ENCODE measurements around the gene MACROD2. TPM values are rescaled to one million over a fixed set of nuclear protein-coding genes. Genes with fewer than 3 reads are reported as not detected.

MACROD2 gene
- total RNA-seq, 6 experiments from 2014 or later = 0.05 to 0.57 (median 0.11) TPM; not detected in 1

- no peaks in the 10 kb centered on the region; the same call in 1 of the 2 replicates for H3K27me3 Mint-ChIP-seq (ENCODE audit: insufficient read depth)
- TF ChIP-seq, protein P1, sequence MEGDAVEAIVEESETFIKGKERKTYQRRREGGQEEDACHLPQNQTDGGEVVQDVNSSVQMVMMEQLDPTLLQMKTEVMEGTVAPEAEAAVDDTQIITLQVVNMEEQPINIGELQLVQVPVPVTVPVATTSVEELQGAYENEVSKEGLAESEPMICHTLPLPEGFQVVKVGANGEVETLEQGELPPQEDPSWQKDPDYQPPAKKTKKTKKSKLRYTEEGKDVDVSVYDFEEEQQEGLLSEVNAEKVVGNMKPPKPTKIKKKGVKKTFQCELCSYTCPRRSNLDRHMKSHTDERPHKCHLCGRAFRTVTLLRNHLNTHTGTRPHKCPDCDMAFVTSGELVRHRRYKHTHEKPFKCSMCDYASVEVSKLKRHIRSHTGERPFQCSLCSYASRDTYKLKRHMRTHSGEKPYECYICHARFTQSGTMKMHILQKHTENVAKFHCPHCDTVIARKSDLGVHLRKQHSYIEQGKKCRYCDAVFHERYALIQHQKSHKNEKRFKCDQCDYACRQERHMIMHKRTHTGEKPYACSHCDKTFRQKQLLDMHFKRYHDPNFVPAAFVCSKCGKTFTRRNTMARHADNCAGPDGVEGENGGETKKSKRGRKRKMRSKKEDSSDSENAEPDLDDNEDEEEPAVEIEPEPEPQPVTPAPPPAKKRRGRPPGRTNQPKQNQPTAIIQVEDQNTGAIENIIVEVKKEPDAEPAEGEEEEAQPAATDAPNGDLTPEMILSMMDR (IDR thresholded peaks at IDR 0.05) = no peak
- H3K9me3 Mint-ChIP-seq = peaks cover 16% of the 10 kb centered on the region
- H3K36me3 Mint-ChIP-seq (ENCODE audit: low read depth) = peaks cover 5% of the 10 kb centered on the region; the same call in 1 of the 2 replicates
- H3K4me1 Mint-ChIP-seq (ENCODE audit: low read depth) = no peaks in the 10 kb centered on the region
- no peak for DNase-seq
- H3K4me3 Mint-ChIP-seq = no peak overlapping the region
- no peak overlapping the region for H3K27ac Mint-ChIP-seq
Observed at GRCh38 chr20:14589383-14589782, 594.1 kb downstream of the MACROD2 start.

DNA sequence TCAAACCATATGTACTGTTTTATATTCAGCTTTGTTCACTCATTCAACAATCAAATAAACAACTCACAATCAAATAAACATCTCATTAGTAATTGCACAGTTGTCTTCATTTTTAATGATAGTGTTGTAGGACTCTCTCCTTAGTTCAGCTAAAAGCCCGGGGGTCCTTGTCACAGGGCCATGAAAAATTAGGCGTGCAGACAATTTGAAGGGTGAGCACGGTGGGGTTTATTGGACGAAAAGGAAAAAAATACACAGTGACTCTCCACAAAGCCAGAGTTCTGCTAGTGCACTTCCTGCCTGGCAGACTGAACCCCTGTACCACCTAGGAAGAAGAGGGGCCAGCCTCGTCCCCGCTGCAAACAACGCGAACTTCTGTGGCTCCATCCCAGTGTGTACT, 599.7 kb downstream of the MACROD2 start:
- TF ChIP-seq, protein P1 (IDR thresholded peaks at IDR 0.05) = no peak
- no peaks in the 10 kb centered on the region for H3K27me3 Mint-ChIP-seq (ENCODE audit: insufficient read depth)
- H3K4me1 Mint-ChIP-seq (ENCODE audit: low read depth) = no peaks in the 10 kb centered on the region
- DNase-seq = no peak
- peaks cover 28% of the 10 kb centered on the region for H3K9me3 Mint-ChIP-seq
- no peak overlapping the region for H3K27ac Mint-ChIP-seq
- H3K36me3 Mint-ChIP-seq (ENCODE audit: low read depth) = peaks cover 5% of the 10 kb centered on the region; the same call in 1 of the 2 replicates
- H3K4me3 Mint-ChIP-seq = no peak overlapping the region

- Mint-ChIP-seq H3K9me3 (peaks cover 23% of the 10 kb centered on the region), H3K36me3 (ENCODE audit: low read depth) (no peaks in the 10 kb centered on the region), H3K27me3 (ENCODE audit: insufficient read depth) (no peaks in the 10 kb centered on the region), H3K4me1 (ENCODE audit: low read depth) (no peaks in the 10 kb centered on the region), H3K4me3 (no peak overlapping the region), H3K27ac (no peak overlapping the region)
- TF ChIP-seq, protein P1 (IDR thresholded peaks at IDR 0.05) = no peak
- no peak for DNase-seq
Observed at GRCh38 chr20:14597206-14597715, 601.9 kb downstream of the MACROD2 start.

GRCh38 chr20:14599613-14600012, 604.3 kb downstream of the MACROD2 start:
- Mint-ChIP-seq H3K36me3 (ENCODE audit: low read depth) (no peaks in the 10 kb centered on the region), H3K27me3 (ENCODE audit: insufficient read depth) (no peaks in the 10 kb centered on the region), H3K4me1 (ENCODE audit: low read depth) (no peaks in the 10 kb centered on the region), H3K4me3 (no peak overlapping the region), H3K9me3 (peaks cover 29% of the 10 kb centered on the region), H3K27ac (no peak overlapping the region)
- TF ChIP-seq, protein P1 (IDR thresholded peaks at IDR 0.05) = no peak
- DNase-seq = no peak

DNA sequence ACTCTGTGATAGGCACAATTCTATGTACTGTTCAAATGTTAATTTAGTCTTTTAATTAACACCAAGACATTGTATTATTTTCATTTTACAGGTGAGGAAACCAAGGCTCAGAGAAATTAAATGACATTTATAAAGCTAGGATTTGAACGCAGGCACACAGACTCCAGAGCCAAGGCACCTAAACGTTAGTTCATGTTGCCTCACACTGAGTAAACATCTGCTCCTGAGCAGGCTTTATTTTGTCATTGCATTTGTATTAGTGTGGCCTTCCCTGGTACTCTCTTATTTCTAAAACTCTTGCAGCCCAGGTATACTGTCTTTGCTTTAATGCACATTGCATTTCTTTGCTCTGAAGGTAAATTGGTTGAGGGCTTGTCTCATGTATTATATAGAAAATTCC, 605.2 kb downstream of the MACROD2 start:
- DNase-seq = no peak
- no peak overlapping the region for H3K4me3 Mint-ChIP-seq
- H3K36me3 Mint-ChIP-seq (ENCODE audit: low read depth) = no peaks in the 10 kb centered on the region
- TF ChIP-seq, protein P1 (IDR thresholded peaks at IDR 0.05) = no peak
- no peaks in the 10 kb centered on the region for H3K4me1 Mint-ChIP-seq (ENCODE audit: low read depth)
- H3K27ac Mint-ChIP-seq = no peak overlapping the region
- no peaks in the 10 kb centered on the region for H3K27me3 Mint-ChIP-seq (ENCODE audit: insufficient read depth)
- peaks cover 21% of the 10 kb centered on the region for H3K9me3 Mint-ChIP-seq
